Natural killer cell (primary cell): ENCODE data around the gene CFAP77. TPM values are rescaled to one million over a fixed set of nuclear protein-coding genes. Genes with fewer than 3 reads are reported as not detected.

Experiments
- ATAC-seq, 3 donors: fragments of 150-1000 bp in 2 of 3; fragments of 200-7000 bp in 1 of 3; cut with Tn5 transposase; 1 replicate in 1 of 3; 2 replicates in 2 of 3; pipeline ENCODE4 v1.10.0; 2021; ENCODE audit warnings: mild to moderate bottlenecking in 2 of 3, moderate library complexity in 2 of 3
- DNase-seq, 2 donors: peaks; one replicate each; pipeline versions ENCODE4 v3.0.0 to v3.0.0-alpha.2; 2013 to 2021; ENCODE audit warnings: mixed read lengths in 1 of 2
- H3K27ac ChIP-seq: one replicate; pipeline ENCODE4 v1.5.1; 2013; ENCODE audit warnings: mild to moderate bottlenecking, low read length
- H3K27me3 ChIP-seq: one replicate; pipeline ENCODE4 v1.6.1; 2013; ENCODE audit warnings: low read length; ENCODE audit not compliant: control insufficient read depth, insufficient read depth
- H3K36me3 ChIP-seq: one replicate; pipeline ENCODE4 v1.6.1; 2013; ENCODE audit warnings: low read length; ENCODE audit not compliant: control insufficient read depth, insufficient read depth
- H3K4me1 ChIP-seq: one replicate; pipeline ENCODE4 v1.6.1; 2013; ENCODE audit warnings: low read length; ENCODE audit not compliant: control insufficient read depth, insufficient read depth
- H3K4me3 ChIP-seq: one replicate; pipeline ENCODE4 v1.5.1; 2013; ENCODE audit warnings: low read length
- H3K9me3 ChIP-seq: one replicate; pipeline ENCODE4 v1.6.1; 2013; ENCODE audit warnings: low read length; ENCODE audit not compliant: control insufficient read depth, insufficient read depth
- H3K27ac Mint-ChIP-seq, 2 donors: one replicate each; pipeline ENCODE4 v1.8.0; 2022; ENCODE audit warnings: mild to moderate bottlenecking in 2 of 2, mixed read lengths in 2 of 2, moderate library complexity in 1 of 2
- H3K27me3 Mint-ChIP-seq, 2 donors: one replicate each; pipeline ENCODE4 v1.8.0; 2022; ENCODE audit warnings: low read depth in 2 of 2, mixed read lengths in 2 of 2
- H3K36me3 Mint-ChIP-seq: one replicate; pipeline ENCODE4 v1.8.0; 2022; ENCODE audit warnings: mixed read lengths
- H3K4me1 Mint-ChIP-seq, 2 donors: one replicate each; pipeline ENCODE4 v1.8.0; 2022; ENCODE audit warnings: mixed read lengths in 2 of 2
- H3K4me3 Mint-ChIP-seq: one replicate; pipeline ENCODE4 v1.8.0; 2022; ENCODE audit warnings: mild to moderate bottlenecking, moderate library complexity, mixed read lengths
- H3K9me3 Mint-ChIP-seq, 2 donors: one replicate each; pipeline ENCODE4 v1.8.0; 2022; ENCODE audit warnings: mixed read lengths in 2 of 2
- WGBS: methylation state at CpG from one replicate; pipeline ENCODE4 v1.1.7; 2013; ENCODE audit warnings: missing lambda C conversion rate; ENCODE audit not compliant: insufficient coverage; 5-methylcytosine and 5-hydroxymethylcytosine counted together
- intact Hi-C: fragments of 100-400 bp; cut with micrococcal nuclease; formaldehyde crosslinking; loops from one replicate; pipeline ENCODE4 v1.14.2; 2022
- total RNA-seq, 4 donors: library from RNA; stranded (reverse); fragments of 120-200 nt in 1 of 4; gene quantifications; one replicate each; pipeline versions ENCODE4 v1.2.3 to v1.2.4, GENCODE V29; 2013 to 2022
- TF ChIP-seq, protein P1 (sequence below): fragments of 200-600 bp; IDR thresholded peaks from one replicate; pipeline ENCODE4 v1.8.0; 2022; ENCODE audit warnings: antibody characterized with exemption

Gene CFAP77
- total RNA-seq, 3 donors from 2014 or later (not counting 1 experiment from before 2014, with no cell fraction given), result not detected

DNA sequence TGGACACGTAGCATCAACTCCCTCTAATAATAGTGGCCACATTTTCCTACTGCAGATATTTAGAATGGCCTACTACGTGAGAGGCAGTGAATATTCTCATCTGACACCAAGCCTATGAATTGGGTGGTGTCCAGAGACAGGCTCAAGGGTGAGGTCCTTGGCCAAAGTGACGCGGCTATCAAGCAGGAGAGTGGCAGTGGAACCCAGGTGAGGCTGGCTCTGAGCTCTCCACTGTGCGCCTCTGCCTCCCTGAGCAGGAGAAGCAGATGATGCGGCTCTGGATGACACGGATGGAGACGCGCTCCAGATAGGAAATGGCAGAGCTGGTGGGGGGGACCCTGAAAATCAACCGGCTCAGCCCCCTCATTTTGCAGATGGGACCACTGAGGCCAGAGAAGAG lies 69.7 kb downstream of the CFAP77 start:
- Histone ChIP-seq H3K36me3 (no peaks in the 10 kb centered on the region), H3K27ac (no peak overlapping the region), H3K4me1 (no peaks in the 10 kb centered on the region), H3K4me3 (no peak overlapping the region), H3K9me3 (no peaks in the 10 kb centered on the region), H3K27me3 (peaks cover 5% of the 10 kb centered on the region)
- ATAC-seq (no peak), DNase-seq (no peak)
- TF ChIP-seq, protein P1, sequence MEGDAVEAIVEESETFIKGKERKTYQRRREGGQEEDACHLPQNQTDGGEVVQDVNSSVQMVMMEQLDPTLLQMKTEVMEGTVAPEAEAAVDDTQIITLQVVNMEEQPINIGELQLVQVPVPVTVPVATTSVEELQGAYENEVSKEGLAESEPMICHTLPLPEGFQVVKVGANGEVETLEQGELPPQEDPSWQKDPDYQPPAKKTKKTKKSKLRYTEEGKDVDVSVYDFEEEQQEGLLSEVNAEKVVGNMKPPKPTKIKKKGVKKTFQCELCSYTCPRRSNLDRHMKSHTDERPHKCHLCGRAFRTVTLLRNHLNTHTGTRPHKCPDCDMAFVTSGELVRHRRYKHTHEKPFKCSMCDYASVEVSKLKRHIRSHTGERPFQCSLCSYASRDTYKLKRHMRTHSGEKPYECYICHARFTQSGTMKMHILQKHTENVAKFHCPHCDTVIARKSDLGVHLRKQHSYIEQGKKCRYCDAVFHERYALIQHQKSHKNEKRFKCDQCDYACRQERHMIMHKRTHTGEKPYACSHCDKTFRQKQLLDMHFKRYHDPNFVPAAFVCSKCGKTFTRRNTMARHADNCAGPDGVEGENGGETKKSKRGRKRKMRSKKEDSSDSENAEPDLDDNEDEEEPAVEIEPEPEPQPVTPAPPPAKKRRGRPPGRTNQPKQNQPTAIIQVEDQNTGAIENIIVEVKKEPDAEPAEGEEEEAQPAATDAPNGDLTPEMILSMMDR, result no peak
- H3K36me3 Mint-ChIP-seq, result no peaks in the 10 kb centered on the region
- no peaks in the 10 kb centered on the region for H3K9me3 Mint-ChIP-seq
- WGBS, result 95% methylated on average over 10 of the region's 10 CpGs
- H3K4me1 Mint-ChIP-seq, result peaks cover 0 to 6% of the 10 kb centered on the region in 2 donors
- intact Hi-C loops, result no loop called here
- peaks cover 36 to 66% of the 10 kb centered on the region in 2 donors for H3K27me3 Mint-ChIP-seq
- no peak overlapping the region for H3K27ac Mint-ChIP-seq
- no peak overlapping the region for H3K4me3 Mint-ChIP-seq

DNA sequence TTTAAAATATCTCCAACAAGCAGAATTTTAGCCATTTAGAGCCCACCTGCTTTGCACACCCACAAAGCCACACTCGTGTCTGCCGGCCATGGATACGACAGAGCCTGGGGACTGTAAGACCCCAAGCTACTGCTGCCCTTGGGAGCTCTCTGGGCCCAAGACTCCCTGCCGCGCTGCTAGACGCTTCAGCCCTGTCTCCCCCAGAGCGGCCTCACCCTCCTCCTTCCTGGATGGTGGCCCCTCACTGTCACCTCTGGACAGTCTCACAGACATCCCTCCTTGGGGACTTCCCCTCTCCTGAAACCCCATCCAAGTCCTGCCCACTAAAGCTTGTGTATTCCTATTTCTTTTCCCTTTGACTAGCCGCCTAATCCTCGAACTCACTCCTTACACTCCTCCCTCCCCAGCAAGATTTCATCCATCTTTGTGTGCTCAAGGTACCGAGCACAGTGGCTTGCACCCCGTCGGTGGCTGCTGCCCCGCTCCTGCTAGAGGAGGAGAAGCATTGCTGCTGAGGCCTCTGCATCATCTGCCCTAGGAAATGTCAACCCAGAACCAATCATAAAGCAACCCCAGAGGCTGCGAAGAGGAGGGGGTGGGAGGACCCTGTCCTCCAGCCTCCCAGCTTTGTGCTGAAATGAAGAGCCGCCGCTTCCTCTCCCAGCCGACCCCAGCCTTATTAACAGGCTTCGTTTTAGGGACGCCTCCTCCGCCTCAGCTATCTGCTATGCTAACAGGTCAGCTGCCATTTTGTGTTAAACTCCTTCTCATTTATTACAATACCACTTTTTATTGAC lies 71.2 kb downstream of the CFAP77 start:
- ATAC-seq, result no peak
- WGBS, result 86% methylated on average over 20 of the region's 20 CpGs
- Histone ChIP-seq H3K4me3 (no peak overlapping the region), H3K27ac (no peak overlapping the region), H3K36me3 (no peaks in the 10 kb centered on the region), H3K4me1 (peaks cover 2% of the 10 kb centered on the region), H3K9me3 (no peaks in the 10 kb centered on the region), H3K27me3 (peaks cover 5% of the 10 kb centered on the region)
- peaks cover under 1 to 6% of the 10 kb centered on the region in 2 donors for H3K4me1 Mint-ChIP-seq
- H3K9me3 Mint-ChIP-seq, result no peaks in the 10 kb centered on the region
- no peak for DNase-seq
- H3K4me3 Mint-ChIP-seq, result no peak overlapping the region
- peaks cover 29 to 51% of the 10 kb centered on the region in 2 donors for H3K27me3 Mint-ChIP-seq
- no peak overlapping the region for H3K27ac Mint-ChIP-seq
- no peaks in the 10 kb centered on the region for H3K36me3 Mint-ChIP-seq
- TF ChIP-seq, protein P1, result no peak
- intact Hi-C loops, result no loop called here

DNA sequence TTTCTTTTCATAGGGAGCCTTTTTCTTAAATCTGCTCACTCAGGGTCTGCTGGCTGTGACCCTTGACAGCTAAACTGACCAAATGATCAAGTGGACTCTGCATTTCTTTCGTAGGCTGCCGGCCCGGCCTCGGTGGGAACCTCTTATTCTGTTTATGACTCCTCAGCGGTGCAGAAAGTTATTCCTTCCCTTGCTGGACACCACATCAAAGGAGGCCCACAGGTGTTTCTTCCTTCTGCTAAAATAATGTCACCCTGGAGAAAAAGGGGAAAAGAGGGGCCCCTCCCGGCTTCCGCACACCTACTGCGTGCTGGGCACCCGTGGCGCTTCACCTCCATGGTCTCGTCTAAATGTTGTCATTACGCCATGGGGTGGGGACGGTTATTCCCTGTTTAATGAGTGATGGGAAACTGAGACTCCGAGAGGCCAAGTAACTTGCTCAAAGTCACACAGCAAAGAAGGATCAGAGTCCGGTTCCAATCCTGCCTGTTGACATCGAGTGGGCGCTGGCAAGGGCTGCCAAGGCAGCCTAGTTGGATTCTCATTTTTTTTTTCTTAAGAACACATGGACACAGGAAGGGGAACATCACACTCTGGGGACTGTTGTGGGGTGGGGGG lies 72.3 kb downstream of the CFAP77 start:
- no peak overlapping the region for H3K27ac Mint-ChIP-seq
- no peaks in the 10 kb centered on the region for H3K36me3 ChIP-seq
- H3K9me3 Mint-ChIP-seq, result no peaks in the 10 kb centered on the region
- H3K27me3 ChIP-seq, result peaks cover 2% of the 10 kb centered on the region
- no peak overlapping the region for H3K4me3 ChIP-seq
- peaks cover 12 to 15% of the 10 kb centered on the region in 2 donors for H3K4me1 Mint-ChIP-seq
- DNase-seq (no peak), ATAC-seq (no peak)
- peaks cover 25 to 46% of the 10 kb centered on the region in 2 donors for H3K27me3 Mint-ChIP-seq
- TF ChIP-seq, protein P1, result no peak
- no peak overlapping the region for H3K27ac ChIP-seq
- H3K36me3 Mint-ChIP-seq, result no peaks in the 10 kb centered on the region
- H3K9me3 ChIP-seq, result no peaks in the 10 kb centered on the region
- H3K4me1 ChIP-seq, result peaks cover 12% of the 10 kb centered on the region
- WGBS, result 88% methylated on average over 17 of the region's 17 CpGs
- H3K4me3 Mint-ChIP-seq, result no peak overlapping the region
- intact Hi-C loops, result no loop called here
